NCI-H2227 treated with DMSO at 0.1 percent for 48 hours (cell line): Measurements from ENCODE around the gene TTLL10.

ENCODE experiments used
- DNase-seq: peaks from one replicate; lab custom pipeline; 2025; lab: John Stamatoyannopoulos, UW

The TTLL10 gene

DNA sequence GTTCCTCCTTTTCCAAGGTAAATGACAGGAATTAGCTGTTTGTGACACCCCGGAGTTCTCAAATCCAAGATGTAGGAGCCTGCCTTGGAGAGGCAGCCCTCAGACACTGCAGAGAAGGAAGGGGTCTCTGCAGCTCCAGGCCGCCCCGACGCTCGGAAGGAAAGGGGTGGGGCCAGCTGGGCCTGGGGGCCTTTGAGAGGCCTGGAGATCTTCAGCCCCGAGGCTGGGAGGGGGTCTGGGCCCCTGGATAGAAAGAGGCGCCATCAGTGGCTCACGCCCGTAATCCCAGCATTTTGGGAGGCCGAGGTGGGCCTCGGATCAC is 33.9 kb downstream of the TTLL10 start:
- DNase-seq = no peak

DNA sequence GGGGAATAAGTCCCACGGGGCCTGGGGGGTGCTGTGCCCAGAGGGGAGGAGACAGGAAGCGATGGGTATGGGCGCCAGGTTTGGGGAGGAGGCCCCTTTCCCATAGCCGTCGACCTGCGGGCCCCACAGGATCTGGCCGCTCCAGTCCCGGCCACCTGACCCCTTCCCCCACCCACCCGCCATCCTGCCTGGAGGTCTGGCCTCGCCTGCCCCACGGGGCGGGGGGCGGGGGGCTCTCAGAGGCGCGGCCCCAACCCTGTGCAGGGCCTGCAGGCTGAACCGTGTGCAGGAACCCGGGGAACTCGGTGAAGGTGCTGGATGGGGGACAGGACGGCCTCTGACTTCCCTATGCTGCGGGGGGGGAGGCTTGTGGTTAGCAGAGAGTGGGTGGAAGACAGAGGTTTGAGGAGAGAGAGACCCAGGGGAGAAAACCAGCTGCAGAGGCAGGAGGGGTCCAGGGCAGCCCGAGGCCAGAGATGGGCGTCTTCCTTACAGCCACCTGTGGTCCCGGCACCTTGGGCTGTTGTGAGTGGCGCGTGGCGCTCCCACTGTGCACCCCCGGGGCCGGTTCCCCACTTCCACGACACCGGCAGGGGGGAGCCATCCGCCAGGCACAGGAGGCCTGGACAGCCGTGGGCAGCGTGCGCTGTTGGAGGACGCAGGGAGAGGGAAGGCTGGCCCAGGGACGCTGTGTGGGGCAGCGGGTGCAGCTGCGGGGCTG is 35.2 kb downstream of the TTLL10 start:
- DNase-seq = no peak

DNA sequence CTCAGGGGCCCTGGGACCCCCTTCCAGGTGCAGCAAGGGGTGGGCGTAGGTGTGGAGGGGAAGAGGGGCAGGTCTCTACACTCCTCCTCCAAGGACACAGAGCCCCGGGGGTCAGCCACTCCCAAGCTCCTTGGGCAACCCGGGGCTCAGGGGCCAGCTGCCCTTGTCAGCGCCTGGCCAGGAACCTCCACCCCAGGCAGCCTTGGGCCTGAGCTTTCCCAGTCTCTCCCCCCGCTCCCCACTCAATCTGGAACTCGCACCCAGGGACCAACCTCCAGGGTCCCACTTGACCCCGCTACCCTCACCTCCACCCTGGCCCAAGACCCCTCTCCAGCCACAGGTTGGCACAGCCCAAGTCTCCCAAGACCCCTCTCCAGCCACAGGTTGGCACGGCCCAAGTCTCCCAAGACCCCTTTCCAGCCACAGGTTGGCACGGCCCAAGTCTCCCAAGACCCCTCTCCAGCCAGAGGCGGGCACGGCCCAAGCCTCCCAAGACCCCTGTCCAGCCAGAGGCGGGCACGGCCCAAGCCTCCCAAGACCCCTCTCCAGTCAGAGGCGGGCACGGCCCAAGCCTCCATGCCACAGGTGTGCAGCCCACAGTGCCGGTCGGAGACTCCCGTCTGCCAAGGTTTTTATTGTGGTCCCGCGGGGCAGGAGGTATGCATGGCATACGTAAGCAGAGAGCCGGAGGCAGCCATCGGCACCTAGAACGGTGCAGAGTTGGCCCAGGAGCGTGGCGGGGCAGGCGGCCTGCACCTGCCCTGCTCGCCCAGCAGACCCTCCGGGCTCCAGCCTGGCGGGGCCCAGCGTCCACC is 37.3 kb downstream of the TTLL10 start:
- DNase-seq = no peak

DNA sequence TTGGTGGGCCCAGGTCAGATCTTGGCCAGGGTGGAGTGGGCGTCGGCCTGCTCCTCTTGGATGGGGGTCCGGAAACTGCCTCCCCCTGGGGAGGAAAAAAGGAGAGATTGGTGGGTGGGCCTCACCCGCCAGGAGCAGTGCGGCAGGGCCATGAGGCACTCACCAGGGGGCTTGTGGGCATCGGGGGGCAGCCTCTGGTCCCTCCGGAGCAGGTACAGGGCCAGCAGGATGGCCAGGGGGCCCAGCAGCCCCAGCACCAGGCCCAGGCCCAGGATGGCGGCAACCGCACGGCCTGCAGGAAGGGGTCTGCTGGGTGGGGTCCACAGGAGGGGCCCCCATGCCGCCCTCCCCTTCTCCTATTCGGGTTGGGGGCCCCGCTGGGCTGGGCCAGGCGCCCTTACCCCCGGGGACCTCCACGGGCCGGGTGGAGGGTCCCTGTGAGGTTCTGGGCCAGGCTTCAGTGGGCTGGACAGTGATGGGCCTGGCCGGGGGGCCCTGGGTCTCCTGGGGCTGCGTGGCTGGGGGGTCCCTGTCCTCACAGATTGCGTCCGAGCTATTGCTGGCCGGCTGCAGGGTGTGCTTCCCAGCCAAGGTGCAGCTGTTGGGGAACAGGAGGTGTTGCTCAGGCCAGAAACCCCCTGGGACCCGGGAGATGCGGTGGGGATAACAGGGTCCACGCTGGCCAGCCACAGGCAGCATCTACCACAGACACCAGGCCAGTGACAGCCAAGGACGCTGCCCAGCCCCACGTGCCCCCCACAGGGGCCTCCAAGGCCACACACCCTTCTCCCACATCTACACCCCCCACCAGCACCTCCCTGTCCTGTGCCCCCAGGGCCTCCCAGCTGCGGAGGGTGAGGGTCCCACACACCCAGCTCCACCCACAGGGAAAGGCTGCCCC is 38.1 kb downstream of the TTLL10 start:
- DNase-seq = no peak

DNA sequence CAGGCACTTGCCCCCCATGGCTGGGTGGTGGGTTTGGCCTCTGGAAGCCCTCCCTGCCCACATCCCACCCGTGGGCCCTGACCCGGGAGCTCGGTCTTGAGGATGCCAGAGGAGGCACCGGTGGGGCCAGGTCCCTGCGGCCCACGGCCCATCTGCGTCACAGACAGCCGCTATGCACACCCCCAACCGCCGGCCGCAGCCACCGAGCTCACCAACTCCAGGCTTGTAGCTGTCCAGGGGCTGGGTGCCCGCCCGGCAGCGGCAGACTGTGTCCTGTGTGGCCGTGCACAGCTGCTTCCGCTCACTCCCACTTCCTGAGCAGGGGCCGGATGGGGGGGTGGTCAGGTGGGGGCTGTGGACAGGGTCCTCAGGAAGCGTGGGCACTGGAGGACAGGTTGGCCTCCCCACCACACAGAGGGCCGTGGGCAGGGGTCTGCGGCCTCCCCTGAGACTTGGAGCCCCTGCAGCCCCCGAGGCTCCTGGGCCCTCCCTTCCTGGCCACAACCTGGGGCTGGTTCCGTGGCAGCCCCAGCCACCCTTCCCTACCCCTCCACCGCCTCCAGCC is 39.2 kb downstream of the TTLL10 start:
- DNase-seq = no peak

DNA sequence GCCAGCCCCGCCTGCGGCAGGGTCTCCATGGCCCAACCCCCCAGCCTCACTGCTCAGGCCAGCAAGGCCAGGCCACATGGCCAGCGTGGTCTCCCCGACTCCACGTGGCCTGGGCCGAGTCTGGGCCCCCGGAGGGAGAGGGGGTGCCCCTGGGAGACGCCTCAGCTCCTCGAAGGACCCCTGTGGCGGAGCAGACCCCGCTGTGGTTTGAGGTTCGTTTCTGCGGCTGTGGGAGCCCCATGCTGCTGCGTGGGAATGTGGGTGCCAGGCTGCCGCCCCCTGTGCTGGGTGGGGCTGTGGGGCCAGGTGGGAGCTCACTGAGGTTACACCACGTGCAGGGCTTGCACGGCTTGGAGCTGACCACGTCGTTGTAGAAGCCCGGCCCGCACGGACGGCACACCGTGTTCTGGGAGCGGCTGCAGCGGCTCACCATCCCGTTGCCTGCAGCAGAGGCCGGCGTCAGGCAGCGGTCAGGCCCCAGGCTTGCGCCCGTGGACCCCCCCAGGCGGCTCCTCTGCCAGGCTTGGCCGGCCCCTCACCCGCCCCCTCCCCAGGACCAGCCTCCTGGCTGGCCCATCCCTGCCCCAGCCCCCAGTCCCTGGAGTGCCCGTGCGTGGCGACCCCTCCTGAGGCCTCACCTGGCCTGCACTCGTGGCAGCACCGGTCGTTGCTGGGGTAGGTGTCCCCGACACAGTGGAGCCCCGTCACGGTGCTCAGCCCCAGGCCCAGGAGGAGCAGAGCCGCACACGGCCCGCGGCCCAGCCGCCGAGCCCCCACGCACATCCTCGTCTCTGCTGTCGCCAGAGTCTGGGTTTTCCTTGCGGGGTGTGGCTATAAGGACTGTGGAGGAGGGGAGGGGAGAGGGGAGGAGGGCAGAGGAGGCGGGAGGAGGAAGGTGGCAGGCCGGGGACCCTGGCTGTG is 39.9 kb downstream of the TTLL10 start, which contains the start of gene TNFRSF4:
Gene TNFRSF4, minus strand, starts transcription at position 809 of the 921 bp plus-strand sequence. Its CDS starts 26 bp downstream, at position 783.
- DNase-seq = no peak

DNA sequence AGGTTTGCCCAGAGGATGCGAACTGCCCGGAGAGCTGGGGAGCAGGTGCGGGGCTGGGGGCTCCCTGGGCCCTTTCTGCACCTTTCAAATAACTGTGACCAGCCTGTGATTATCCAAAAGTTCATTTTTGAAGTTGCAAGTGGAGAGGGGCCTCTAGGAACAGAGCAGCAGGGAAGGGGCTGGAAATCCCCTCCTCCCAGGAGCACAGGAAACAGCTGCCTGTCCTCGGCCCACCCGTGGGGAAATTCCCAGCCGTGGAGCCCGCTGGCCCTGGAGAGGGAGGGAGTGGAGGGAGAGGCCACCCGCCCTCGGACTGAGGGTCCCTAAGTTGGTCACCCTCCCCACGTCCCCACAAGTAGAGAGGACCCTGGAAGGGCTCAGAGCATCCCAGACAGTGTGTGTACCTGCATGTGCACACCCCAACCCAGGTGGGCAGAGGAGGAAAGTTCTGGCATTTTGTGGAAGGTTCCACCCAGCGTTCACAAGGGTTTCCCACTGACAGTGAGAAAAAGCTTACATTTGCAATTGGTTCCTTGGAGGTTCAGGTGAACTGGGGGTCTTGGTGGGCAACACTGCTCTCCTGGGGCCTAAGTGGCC is 41.5 kb downstream of the TTLL10 start:
- DNase-seq = no peak

DNA sequence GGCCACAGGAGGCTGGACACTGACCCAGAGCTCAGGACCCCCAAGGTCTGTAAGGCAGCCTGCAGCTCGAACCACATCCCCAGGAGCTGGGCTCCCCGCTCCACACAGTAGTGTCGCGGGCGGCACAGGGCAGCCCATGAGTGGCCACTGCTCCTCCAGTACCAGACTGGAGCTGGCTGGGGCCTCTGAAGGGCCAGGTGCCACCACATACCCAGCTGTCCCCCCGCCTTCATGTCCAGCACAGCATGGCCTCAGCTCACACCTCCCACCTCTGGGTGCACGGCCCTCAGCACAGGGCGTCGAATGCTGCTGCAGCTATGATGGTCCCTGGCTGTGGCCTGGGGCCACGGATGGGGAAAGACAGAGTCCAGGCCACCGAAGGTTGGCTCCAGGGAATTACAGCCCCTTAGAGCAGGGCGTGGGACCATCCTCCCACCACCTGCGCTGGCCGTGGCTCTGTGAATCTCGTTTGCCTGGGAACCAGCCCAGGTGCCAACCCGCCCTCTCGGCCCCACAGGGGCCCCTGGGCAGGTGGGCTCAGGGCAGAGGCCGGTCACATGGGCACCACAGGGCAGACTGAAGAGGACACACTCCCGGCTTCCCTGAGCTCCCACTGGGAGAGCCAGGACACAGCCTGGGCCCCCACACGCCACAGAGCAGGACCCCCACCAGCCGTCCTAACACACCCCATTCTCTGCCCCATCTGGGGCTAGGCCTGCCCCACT is 42.4 kb downstream of the TTLL10 start:
- no peak for DNase-seq

DNA sequence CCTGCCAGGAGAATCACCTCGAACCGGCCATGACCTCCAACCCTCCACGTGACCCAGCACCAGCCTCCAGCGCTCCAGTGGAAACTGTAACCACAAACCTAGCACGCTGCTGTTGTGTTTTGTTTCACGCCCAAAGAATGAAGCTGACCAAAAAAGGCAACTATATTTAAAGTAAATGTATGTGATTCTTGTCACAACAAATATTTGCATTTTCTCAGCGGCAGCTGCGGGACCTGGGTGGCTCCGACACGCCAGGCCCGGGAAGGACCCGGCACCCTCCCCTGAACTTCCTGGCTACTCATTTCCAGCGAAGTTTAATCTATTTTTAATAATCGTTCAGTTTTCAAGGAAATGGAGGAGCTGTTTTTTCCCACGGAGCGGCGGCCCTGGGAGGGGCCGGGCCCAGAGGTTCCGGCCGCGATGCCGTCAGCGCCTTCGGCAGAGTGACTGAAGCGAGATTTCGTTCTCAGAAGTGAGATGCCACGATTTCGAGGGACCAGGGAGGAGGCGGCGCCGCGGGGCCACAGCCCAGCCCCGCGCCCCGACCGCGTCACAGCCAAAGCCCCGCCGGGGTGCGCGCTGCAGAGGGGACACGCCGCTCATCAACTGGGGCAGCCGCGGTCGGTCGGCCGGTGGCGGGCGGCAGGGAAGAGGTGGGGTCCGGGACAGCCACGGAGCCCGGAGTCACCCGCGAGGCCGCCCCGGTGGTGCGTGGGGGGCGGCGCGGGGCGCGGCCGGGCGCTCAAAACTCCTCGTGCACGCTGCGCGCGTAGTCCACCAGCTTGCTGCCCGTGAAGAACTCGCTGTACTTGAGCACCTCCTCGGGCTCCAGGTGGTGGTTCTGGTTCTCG is 43.3 kb downstream of the TTLL10 start:
- no peak for DNase-seq

DNA sequence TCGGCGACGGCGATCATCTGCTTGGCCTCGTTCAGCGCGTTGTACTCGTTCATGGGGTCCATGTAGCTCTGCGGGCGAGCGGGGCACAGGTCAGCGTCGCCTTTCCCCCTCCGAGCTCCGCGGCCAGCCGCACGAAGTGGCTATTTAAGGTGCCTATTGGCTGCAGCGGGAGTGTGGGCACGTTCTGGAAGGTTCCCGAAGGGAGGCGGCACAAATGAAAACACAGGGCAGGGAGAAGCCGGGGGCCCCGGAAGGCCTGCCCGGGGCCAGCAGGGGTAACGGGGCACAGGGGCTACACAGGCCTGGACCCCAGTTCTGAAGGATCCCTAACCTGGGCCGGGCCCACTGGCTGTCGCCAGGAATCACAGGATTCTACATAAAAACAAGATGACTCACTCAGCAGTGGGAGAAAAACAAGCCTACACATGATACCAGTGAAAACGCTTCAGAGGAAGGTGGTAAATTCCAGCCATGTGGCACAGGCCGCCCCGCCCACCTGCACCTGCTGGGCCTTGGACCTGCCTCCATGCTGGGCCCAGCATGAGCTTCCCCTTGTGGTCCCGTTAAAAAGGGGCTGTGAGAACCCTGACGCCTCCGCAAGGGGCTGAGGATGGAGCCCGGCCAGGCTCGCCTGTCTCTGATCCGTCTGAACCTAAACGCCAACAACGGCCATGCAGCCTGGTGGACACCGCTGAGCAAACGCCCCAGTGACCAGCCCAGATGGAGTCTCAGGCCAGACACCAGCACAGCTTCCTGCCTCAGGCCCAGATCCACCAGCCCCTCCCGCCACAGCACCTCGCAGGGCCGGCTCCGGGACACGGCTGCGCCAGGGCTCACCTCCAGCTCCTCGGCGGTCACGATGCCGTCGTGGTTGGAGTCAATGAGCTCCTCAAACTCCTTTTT is 44.2 kb downstream of the TTLL10 start:
- no peak for DNase-seq

DNA sequence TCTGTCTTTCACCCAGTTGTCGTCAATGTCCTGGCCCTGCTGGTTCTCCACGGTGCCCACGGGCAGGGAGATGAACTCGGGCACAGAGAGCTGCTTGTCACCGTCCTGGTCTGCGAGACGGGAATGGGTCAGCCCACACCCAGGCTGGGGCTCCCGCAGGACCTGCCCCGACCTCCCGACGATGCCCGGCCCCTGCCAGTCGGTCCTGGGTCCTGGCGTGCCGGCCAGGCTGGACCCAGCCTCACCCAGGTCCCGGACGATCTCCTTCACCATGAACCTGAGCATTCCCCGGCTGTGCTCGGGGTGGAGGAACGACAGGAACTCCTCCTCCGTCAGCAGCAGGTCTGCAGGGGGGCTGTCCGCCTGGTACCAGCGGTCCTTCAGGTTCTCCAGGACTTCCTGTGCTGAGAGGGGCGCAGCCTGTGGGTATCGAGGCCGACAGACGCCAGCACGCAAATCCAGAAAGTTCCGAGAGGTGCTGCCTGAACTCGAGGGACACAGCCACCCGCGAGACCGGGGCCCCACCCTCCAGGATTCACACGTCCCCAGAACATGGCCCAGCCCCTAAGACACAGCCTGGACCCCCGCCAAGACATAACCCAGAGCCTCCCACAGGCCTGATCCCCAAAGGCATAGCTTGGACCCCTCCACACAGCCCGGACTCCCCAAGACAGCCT is 45.0 kb downstream of the TTLL10 start:
- no peak for DNase-seq

DNA sequence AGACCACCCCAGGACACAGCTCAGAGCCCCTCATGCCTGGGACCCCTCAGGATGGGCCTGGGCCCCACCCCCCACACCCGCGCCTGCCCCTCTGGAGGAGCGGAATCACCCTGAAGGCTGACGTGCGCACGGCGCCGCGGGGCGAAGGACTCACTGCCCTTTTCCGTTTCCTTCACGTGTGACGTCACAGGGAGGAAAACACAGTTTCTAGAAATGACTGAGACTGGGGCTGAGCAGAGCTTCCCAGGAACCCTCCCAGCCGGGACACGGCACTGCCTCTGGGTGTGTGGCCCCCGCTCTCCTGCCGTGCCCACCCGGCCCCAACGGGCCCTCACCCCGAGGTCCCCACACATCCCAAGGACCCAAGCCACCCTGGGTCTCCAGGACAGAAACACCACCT is 45.7 kb downstream of the TTLL10 start:
- no peak for DNase-seq

DNA sequence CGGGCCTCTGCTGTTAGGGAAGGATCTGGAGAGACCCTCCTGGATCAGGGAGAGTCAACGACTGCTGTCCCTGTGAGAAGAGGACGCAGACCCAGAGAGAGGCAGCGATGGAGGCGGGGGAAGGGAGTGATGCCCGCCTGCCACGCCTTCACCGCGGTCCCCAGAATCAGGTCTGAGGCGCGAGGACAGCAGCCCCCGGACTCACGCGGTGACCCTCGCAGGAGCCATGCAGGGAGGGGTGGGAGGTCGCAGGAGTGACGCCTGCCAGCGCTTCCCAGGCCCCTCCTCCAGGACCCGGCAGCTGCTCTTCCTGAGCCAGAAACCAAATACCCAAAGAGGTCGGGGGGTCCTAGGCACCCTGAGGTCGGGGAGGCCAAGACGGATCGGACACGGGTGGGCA is 46.5 kb downstream of the TTLL10 start:
- no peak for DNase-seq

DNA sequence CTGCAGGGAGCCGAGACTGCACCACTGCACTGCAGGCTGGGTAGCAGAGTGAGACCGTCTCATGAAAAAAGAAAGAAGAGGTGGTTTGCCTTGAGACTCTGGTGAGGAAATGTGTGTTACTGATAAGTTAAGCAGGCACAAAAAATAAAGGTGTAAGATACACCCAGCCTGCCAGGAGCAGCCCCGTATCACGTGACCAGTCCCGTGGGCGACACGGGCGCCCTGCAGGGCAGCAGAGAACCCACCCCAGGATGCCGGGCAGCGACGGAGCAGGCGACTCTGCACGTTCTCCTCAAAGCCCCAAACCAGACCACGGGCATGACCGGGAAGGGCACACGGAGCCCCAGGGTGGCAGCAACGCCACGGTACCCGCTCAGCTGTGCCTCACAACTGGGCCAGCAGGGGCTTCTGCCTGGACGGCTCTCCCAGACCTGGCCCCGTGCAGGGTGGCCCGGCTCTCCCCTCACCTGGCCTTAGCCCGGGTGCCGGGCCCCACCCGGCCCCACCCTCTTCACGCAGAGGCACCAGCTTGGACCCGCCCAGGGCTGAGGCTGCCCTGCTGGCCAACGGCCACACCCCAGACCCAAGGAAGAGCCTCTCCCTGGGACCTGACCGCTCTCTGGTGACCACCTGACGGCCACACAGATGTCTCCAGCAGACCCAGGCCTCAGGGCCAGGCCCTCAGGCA is 48.4 kb downstream of the TTLL10 start:
- no peak for DNase-seq

DNA sequence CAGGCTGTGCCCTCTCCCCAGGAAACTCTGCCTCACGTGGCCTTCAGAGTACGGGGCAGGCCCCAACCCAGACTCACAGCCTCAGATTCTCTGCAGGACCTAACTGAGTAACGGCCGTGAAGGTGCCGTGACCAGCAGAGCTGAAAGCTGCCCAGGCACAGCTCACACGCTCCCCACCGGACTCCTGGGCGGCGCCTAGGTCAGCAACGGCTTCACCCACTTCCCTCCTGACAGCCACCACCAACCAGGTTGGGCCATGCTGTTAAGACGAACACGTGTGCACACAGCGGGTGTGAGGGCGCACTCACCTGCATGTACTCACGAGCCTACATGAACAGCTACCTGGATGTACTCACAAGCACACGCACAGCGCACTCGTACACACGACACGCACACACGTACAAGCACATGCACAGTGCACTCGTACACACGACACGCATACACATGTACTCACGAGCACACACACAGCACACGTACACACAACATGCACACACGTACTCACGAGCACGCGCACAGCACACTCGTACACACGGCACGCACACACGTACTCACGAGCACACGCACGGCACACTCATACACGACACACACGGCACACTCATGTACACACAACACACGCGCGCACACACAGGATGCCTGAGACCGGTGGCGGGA is 49.0 kb downstream of the TTLL10 start:
- DNase-seq = no peak

DNA sequence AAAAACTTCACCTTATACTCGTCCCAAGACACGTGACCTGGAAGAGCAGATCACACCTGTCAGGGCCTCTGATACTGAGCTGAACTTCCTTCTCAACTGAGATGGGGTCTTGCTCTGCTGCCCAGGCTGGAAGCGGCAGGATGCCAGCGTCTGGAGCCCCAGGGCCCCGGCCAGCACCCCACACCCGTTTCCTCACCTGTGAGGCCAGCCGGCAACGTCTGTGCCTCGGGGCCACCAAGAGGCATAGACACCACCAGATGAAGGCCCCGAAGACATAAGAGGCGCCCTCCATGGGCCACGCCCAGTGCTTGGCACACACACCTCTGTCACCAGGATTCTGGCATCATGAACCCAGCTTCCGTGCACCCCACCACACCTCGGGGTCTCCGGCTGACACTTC is 49.6 kb downstream of the TTLL10 start:
- no peak for DNase-seq
